HG03378 (cell line): ENCODE data around the gene NDST4.
"Not testable (repeated sequence)": the region's sequence is repeated elsewhere in the genome, so short reads cannot be mapped to it uniquely, and the experiment has no call there.

Experiments used
- ATAC-seq: cut with Tn5 transposase; IDR thresholded peaks from one replicate; pipeline ENCODE4 v1.9.1; 2021; ENCODE audit warnings: mild to moderate bottlenecking, moderate library complexity; ENCODE audit not compliant: unreplicated experiment

NDST4 gene

GRCh38 chr4:115058533-115058932 lies 54.9 kb downstream of the NDST4 start:
- no peak for ATAC-seq

GRCh38 chr4:115054836-115055235 lies 58.6 kb downstream of the NDST4 start:
- no peak for ATAC-seq

GRCh38 chr4:115053313-115053712 lies 60.1 kb downstream of the NDST4 start:
- no peak for ATAC-seq

- ATAC-seq: no peak
Measured at GRCh38 chr4:115042496-115042895, 70.9 kb downstream of the NDST4 start.

- ATAC-seq: no peak
Measured at GRCh38 chr4:115030281-115030680, 83.1 kb downstream of the NDST4 start.

- no peak for ATAC-seq
Measured at GRCh38 chr4:115028682-115029410, 84.6 kb downstream of the NDST4 start.

GRCh38 chr4:114999880-115000279 lies 113.5 kb downstream of the NDST4 start:
- no peak for ATAC-seq

GRCh38 chr4:114998316-114998715 lies 115.1 kb downstream of the NDST4 start:
- no peak for ATAC-seq

GRCh38 chr4:114997576-114998247 lies 115.7 kb downstream of the NDST4 start:
- no peak for ATAC-seq

GRCh38 chr4:114986133-114986532 lies 127.3 kb downstream of the NDST4 start:
- ATAC-seq: no peak

- ATAC-seq: no peak
Measured at GRCh38 chr4:114980932-114981708, 132.3 kb downstream of the NDST4 start.

GRCh38 chr4:114980399-114980798 lies 133.0 kb downstream of the NDST4 start:
- not testable (repeated sequence) for ATAC-seq

GRCh38 chr4:114976901-114977300 lies 136.5 kb downstream of the NDST4 start:
- ATAC-seq: no peak

GRCh38 chr4:114964026-114964425 lies 149.4 kb downstream of the NDST4 start:
- ATAC-seq: no peak

GRCh38 chr4:114945616-114946015 lies 167.8 kb downstream of the NDST4 start:
- ATAC-seq: no peak

GRCh38 chr4:114941503-114941902 lies 171.9 kb downstream of the NDST4 start:
- ATAC-seq: no peak

GRCh38 chr4:114927881-114928280 lies 185.5 kb downstream of the NDST4 start:
- ATAC-seq: no peak

GRCh38 chr4:114926583-114926982 lies 186.8 kb downstream of the NDST4 start:
- no peak for ATAC-seq

GRCh38 chr4:114924311-114924710 lies 189.1 kb downstream of the NDST4 start:
- ATAC-seq: no peak

- no peak for ATAC-seq
Measured at GRCh38 chr4:114922592-114922933, 190.9 kb downstream of the NDST4 start.

- ATAC-seq: no peak
Measured at GRCh38 chr4:114921790-114922591, 191.4 kb downstream of the NDST4 start.
